Ecto neural progenitor cell (in vitro differentiated cells): Measurements from ENCODE around the gene H1-8.

ENCODE experiments used
- DNase-seq: peaks from one replicate; pipeline ENCODE4 v3.0.0-alpha.2; 2018; ENCODE audit warnings: low spot score

Gene H1-8

GRCh38 chr3:129574206-129574605 is 31.2 kb downstream of the H1-8 start:
- DNase-seq: no peak

- DNase-seq: no peak
These were observed 32.4 kb downstream of the H1-8 start for GRCh38 chr3:129575233-129575996.

GRCh38 chr3:129575997-129576384 is 33.0 kb downstream of the H1-8 start:
- no peak for DNase-seq

- no peak for DNase-seq
These were observed 33.8 kb downstream of the H1-8 start for GRCh38 chr3:129576514-129577352.

GRCh38 chr3:129577366-129577765 is 34.4 kb downstream of the H1-8 start:
- no peak for DNase-seq

- DNase-seq: no peak
These were observed 35.2 kb downstream of the H1-8 start for GRCh38 chr3:129577925-129578786.

- DNase-seq: no peak
These were observed 37.0 kb downstream of the H1-8 start for GRCh38 chr3:129579991-129580390.

GRCh38 chr3:129581623-129582022 is 38.6 kb downstream of the H1-8 start:
- DNase-seq: no peak

- DNase-seq: no peak
These were observed 39.8 kb downstream of the H1-8 start for GRCh38 chr3:129582799-129583198.

GRCh38 chr3:129583289-129583688 is 40.3 kb downstream of the H1-8 start:
- no peak for DNase-seq

GRCh38 chr3:129584631-129585030 is 41.7 kb downstream of the H1-8 start:
- DNase-seq: no peak

GRCh38 chr3:129585949-129586657 is 43.1 kb downstream of the H1-8 start:
- DNase-seq: no peak

GRCh38 chr3:129586746-129587430 is 43.9 kb downstream of the H1-8 start:
- no peak for DNase-seq

GRCh38 chr3:129587566-129588210 is 44.7 kb downstream of the H1-8 start:
- DNase-seq: no peak

- no peak for DNase-seq
These were observed 47.2 kb downstream of the H1-8 start for GRCh38 chr3:129590215-129590614.

GRCh38 chr3:129591932-129592331 is 49.0 kb downstream of the H1-8 start:
- DNase-seq: no peak

- DNase-seq: no peak
These were observed 49.6 kb downstream of the H1-8 start for GRCh38 chr3:129592381-129593131.

- no peak for DNase-seq
These were observed 50.2 kb downstream of the H1-8 start for GRCh38 chr3:129593230-129593594.

- DNase-seq: no peak
These were observed 50.8 kb downstream of the H1-8 start for GRCh38 chr3:129593595-129594339.
